Thoracic aorta (tissue), 2 donors: ENCODE measurements around the gene NAMPT. TPM values are rescaled to one million over a fixed set of nuclear protein-coding genes. Genes with fewer than 3 reads are reported as not detected.

Source experiments
- ATAC-seq: fragments of 150-250 bp; one replicate; pipeline ENCODE4 v1.8.0; 2017; ENCODE audit warnings: low read depth; ENCODE audit not compliant: insufficient number of reproducible peaks, low FRiP score
- DNase-seq: peaks from one replicate; pipeline ENCODE4 v3.0.0-alpha.2; 2020; ENCODE audit warnings: low spot score
- H3K27ac ChIP-seq, 2 donors: fragments of 200-600 bp; sonication (generic); 1 replicate in 1 of 2; 2 replicates in 1 of 2; pipeline ENCODE4 v1.5.1; 2016; ENCODE audit warnings: mild to moderate bottlenecking in 2 of 2, moderate library complexity in 2 of 2
- H3K27me3 ChIP-seq: fragments of 200-600 bp; sonication (generic); replicated peaks from 2 replicates; pipeline ENCODE4 v1.6.0; 2016; ENCODE audit warnings: mild to moderate bottlenecking; ENCODE audit not compliant: insufficient read depth
- H3K36me3 ChIP-seq: fragments of 200-600 bp; sonication (generic); one replicate; pipeline ENCODE4 v1.5.1; 2016
- H3K4me1 ChIP-seq, 2 donors: fragments of 200-600 bp; sonication (generic); 1 replicate in 1 of 2; 2 replicates in 1 of 2; pipeline versions ENCODE4 v1.5.1 to v1.6.0; 2016; ENCODE audit warnings: low read depth in 2 of 2, mild to moderate bottlenecking in 1 of 2; ENCODE audit not compliant: control insufficient read depth in 1 of 2
- H3K4me3 ChIP-seq: fragments of 200-600 bp; sonication (generic); 2 replicates; pipeline ENCODE4 v1.5.1; 2016; ENCODE audit warnings: mild to moderate bottlenecking
- H3K9me3 ChIP-seq: fragments of 200-600 bp; sonication (generic); 2 replicates; pipeline ENCODE4 v1.5.1; 2016
- total RNA-seq, 2 donors: library from RNA; depleted of rRNA; stranded (reverse); fragments of >200 nt; gene quantifications; one replicate each; pipeline versions ENCODE4 v1.1.0 to v1.2.3, GENCODE V29; 2016
- TF ChIP-seq, protein P1 (sequence below): fragments of 200-600 bp; sonication (generic); IDR thresholded peaks from one replicate; pipeline ENCODE4 v1.5.1; 2019; ENCODE audit warnings: antibody characterized with exemption

The NAMPT gene
- total RNA-seq, 2 donors from 2014 or later = 274 to 1,075 TPM

DNA sequence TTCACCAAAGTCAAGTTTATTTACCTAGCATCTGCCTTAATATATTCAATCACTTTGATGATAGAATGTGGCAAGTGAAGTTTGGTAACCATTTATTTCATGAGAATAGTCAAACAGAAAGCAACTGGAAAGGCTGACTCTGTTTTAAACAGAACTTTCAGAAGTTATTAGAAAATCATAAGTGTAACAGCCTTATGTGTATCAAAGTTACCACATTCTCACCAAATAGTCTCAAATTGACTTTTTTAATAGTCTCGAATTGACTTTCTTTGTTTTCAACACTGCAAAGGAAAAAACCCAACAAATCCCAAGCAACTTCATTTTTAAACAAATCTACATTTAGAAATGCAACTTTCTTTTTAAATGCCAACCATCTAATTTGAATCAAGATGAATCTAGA is 29.5 kb downstream of the NAMPT start:
- Histone ChIP-seq H3K27ac (no peak overlapping the region), H3K4me3 (no peak overlapping the region), H3K4me1 (no peaks in the 10 kb centered on the region), H3K27me3 (no peaks in the 10 kb centered on the region), H3K36me3 (peaks cover 40% of the 10 kb centered on the region), H3K9me3 (no peaks in the 10 kb centered on the region)
- TF ChIP-seq, protein P1, sequence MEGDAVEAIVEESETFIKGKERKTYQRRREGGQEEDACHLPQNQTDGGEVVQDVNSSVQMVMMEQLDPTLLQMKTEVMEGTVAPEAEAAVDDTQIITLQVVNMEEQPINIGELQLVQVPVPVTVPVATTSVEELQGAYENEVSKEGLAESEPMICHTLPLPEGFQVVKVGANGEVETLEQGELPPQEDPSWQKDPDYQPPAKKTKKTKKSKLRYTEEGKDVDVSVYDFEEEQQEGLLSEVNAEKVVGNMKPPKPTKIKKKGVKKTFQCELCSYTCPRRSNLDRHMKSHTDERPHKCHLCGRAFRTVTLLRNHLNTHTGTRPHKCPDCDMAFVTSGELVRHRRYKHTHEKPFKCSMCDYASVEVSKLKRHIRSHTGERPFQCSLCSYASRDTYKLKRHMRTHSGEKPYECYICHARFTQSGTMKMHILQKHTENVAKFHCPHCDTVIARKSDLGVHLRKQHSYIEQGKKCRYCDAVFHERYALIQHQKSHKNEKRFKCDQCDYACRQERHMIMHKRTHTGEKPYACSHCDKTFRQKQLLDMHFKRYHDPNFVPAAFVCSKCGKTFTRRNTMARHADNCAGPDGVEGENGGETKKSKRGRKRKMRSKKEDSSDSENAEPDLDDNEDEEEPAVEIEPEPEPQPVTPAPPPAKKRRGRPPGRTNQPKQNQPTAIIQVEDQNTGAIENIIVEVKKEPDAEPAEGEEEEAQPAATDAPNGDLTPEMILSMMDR = no peak
- no peak for ATAC-seq
- no peak for DNase-seq

DNA sequence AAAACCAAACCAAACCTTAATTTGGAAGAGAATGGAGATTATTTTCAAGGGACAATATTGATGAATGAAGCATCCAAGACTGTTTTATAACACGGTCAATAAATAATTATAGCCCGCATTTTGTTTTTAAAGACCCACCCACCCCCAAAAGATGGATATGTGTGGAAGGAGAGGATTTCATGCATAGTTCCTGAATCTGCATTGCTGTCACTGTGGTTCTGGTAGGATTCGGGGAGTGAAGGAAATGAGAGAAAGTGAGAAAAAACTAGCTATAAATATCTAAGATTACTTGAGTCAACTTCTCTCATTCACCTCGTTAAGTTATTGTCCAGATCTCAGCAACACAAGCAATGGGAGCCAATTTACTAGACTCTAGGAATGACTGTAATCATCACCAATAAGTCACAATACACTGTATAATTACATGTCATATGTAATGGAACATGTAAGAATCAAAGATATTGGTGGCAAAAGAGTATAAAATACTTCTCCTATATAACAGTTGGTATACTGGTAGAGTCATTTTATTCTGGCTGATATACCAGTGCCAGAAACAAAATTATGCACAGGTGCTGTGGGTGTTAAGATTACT is 30.2 kb downstream of the NAMPT start:
- H3K36me3 ChIP-seq = peaks cover 34% of the 10 kb centered on the region
- DNase-seq = no peak

DNA sequence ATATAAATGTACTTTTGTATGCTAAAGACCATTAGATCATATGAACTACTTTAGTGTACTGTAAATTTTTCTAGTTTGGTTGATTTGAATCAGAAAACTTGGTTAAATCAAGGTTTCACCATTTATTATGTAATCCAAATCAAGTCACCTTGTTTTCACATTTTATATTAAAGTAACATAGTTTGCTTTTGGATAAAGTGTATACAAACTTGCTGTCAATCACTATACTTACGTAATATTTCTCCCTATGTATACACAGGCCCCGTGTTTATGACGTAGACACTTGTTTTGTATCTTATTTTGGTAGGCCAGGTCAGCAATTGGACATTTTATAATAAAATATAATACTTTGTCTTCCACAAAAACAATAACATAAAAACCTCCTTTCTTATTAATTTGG is 32.2 kb downstream of the NAMPT start:
- ATAC-seq (no peak), DNase-seq (no peak)
- TF ChIP-seq, protein P1 = no peak
- Histone ChIP-seq H3K4me1 (no peaks in the 10 kb centered on the region), H3K9me3 (no peaks in the 10 kb centered on the region), H3K27ac (no peak overlapping the region), H3K36me3 (peaks cover 37% of the 10 kb centered on the region), H3K4me3 (no peak overlapping the region), H3K27me3 (no peaks in the 10 kb centered on the region)

More for the DNA sequence above, 30.2 kb downstream of the NAMPT start:
- Histone ChIP-seq H3K4me1 (no peaks in the 10 kb centered on the region), H3K27me3 (no peaks in the 10 kb centered on the region), H3K27ac (no peak overlapping the region), H3K4me3 (no peak overlapping the region), H3K9me3 (no peaks in the 10 kb centered on the region)
- TF ChIP-seq, protein P1 = no peak
- ATAC-seq = no peak

DNA sequence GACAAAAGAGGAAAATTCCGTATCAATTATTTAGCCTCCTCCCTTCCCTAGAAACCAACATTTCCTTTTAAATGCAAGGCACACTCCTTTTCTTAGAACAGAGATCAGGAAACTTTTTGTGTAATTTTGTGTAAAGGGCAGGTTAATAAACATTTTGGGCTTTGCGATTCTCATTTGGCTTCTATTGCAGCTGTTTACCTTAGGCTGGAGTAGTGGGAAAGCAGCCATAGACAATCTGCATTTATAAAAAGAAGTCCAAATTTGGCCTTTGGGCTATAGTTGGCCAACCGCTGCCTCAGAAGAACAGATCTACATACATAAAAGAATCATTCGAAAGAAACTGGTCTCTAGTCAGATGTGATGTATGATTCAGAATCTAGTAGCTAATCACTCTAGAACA is 35.3 kb downstream of the NAMPT start:
- peaks cover 42% of the 10 kb centered on the region for H3K36me3 ChIP-seq
- TF ChIP-seq, protein P1 = no peak
- no peaks in the 10 kb centered on the region for H3K9me3 ChIP-seq
- no peak overlapping the region for H3K4me3 ChIP-seq
- DNase-seq (no peak), ATAC-seq (no peak)
- H3K27ac ChIP-seq = no peak overlapping the region
- H3K4me1 ChIP-seq = no peaks in the 10 kb centered on the region
- no peaks in the 10 kb centered on the region for H3K27me3 ChIP-seq

DNA sequence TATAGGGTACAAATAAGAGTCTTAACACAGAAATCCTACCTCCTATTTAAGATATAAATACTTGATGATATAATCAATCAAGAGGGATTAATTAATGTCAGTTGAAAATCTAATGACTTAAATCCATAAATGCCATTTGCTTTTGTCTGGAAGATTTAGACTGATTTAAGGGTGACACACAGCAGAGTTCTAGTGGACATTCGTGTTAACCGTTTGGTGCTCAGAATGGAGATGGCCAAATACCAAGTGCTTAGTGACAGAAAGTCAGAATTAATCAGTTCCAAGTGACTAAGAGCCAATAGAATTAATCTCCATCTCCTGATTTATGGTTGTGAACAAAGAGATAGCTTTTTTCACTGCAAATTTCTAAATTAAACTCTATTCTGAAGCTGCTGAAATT is 36.2 kb downstream of the NAMPT start:
- no peaks in the 10 kb centered on the region for H3K27me3 ChIP-seq
- peaks cover 33% of the 10 kb centered on the region for H3K36me3 ChIP-seq
- DNase-seq (no peak), ATAC-seq (no peak)
- H3K4me3 ChIP-seq = no peak overlapping the region
- H3K27ac ChIP-seq = no peak overlapping the region
- H3K4me1 ChIP-seq = no peaks in the 10 kb centered on the region
- TF ChIP-seq, protein P1 = no peak
- H3K9me3 ChIP-seq = no peaks in the 10 kb centered on the region
